GM19238 (cell line): ENCODE results near the gene TGFBRAP1.

ENCODE experiments used
- DNase-seq: peaks from one replicate; pipeline ENCODE4 v3.0.0; 2011; ENCODE audit warnings: low spot score; ENCODE audit not compliant: insufficient read length

Gene TGFBRAP1, protein sequence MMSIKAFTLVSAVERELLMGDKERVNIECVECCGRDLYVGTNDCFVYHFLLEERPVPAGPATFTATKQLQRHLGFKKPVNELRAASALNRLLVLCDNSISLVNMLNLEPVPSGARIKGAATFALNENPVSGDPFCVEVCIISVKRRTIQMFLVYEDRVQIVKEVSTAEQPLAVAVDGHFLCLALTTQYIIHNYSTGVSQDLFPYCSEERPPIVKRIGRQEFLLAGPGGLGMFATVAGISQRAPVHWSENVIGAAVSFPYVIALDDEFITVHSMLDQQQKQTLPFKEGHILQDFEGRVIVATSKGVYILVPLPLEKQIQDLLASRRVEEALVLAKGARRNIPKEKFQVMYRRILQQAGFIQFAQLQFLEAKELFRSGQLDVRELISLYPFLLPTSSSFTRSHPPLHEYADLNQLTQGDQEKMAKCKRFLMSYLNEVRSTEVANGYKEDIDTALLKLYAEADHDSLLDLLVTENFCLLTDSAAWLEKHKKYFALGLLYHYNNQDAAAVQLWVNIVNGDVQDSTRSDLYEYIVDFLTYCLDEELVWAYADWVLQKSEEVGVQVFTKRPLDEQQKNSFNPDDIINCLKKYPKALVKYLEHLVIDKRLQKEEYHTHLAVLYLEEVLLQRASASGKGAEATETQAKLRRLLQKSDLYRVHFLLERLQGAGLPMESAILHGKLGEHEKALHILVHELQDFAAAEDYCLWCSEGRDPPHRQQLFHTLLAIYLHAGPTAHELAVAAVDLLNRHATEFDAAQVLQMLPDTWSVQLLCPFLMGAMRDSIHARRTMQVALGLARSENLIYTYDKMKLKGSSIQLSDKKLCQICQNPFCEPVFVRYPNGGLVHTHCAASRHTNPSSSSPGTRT

DNA sequence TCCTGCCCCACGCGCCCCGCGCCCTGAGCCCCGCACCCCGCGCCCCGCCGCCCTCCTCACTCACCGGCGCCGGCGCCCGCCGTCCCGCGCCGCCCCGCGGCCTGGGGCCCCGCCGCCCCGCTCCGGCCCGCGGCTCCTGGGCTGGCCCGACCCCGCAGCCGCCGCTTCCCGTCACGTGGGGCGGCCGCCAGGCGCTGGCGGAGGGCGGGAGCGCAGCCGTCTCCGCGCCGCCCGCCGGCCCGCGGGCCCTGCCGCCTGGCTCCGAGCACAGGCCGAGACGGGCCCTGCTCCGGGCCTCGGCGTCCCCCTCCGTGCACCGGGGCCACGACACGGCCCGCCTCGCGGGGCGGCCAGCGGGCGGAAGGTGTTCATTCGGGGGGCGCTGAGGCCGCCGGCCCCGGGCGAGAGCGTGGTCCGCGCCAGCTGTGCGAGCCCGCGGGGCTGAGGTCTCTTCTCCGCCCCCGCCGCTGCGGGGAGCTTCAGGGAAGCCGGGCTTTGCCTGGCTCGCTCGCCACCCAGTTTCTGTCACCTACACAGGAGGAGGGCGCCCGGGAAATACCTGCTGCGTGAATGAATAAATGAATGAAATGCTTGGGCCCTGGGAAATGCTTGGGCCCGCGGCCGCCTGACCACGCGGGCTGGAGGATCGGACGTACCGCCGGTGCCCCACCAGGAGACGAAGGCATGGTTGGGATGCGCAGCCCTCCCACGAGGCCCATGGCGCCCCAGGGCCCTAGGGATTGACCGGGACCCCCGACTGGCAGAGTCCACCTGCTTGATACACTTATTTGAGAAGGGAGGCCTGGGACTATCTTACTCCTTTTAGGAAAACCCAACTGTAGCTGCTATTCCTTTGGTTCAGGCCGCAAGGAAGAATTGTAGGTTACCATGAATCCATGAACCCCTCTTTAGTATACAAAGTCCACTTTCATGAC lies at the start of gene TGFBRAP1:
TSS of gene TGFBRAP1 (minus strand) at position 175 of the 935 bp plus-strand sequence. CDS start 21,434 bp downstream, outside the sequence.
- DNase-seq: peak; percentile 71

DNA sequence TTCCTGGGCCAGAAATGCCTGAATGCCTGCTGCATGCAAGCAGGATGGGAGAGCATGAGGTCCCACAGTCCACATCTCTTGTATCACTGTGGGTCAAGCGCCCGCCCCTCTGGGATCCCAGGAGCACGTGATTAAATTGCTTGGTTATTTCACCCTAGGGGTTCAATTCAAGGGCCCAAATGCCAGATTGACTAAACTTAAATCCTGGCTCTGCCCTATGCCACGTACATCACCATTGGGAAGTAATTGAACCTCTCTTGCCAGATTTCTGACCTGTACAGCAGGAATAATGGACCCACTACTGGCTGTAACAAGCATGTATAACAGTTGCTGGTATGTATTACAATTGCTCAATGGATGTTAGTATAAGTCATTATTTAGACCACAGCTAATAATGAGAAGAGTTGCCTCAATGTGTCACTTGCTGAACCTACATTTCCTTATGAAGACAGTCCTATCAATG lies 49.4 kb upstream of the TGFBRAP1 start:
- DNase-seq: no peak

DNA sequence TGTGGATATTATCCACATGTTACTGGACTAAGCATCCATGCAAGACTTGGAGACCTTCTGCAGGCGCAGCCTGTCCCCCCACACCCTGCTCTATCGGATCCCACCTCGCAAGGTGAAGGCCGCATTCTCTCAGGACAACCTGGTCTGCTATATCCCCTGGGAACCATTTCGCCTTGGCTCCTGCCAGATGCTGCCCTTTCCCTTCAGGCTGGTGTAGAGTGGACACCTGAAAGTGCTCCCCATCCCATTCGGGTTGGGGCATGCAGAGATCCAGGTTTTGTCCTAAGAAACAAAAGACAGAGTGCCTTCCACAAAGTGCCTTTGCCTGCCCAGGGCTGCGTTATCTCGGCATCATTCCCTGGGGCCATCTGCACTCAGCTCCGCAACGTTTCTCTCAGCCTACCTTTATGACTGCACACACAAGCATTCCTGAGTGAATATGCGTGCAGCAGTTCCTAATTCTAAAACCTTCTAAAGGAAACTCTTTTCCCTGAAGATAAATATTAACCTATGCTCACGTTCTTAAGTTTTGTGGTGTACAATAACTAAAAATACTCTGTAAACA lies 48.8 kb upstream of the TGFBRAP1 start:
- DNase-seq: no peak

DNA sequence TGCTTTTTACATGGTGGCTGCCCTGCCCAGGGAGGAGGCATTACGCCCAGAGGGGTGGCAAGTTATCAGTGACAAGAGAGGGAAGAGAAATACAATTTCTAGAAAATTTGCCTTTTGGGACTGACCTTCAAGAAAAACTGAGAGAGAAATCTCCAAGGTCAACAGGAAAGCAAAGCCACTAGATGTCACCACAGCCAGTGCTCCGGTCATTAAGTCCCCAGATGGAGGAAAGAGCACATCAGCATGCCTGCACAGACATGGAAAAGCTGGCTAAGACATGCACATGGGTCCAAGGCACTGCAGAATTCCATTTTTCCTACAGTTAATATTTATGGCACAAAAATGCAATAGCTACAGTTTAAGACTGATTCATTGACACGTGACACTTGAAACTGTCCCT lies 48.3 kb upstream of the TGFBRAP1 start:
- no peak for DNase-seq

DNA sequence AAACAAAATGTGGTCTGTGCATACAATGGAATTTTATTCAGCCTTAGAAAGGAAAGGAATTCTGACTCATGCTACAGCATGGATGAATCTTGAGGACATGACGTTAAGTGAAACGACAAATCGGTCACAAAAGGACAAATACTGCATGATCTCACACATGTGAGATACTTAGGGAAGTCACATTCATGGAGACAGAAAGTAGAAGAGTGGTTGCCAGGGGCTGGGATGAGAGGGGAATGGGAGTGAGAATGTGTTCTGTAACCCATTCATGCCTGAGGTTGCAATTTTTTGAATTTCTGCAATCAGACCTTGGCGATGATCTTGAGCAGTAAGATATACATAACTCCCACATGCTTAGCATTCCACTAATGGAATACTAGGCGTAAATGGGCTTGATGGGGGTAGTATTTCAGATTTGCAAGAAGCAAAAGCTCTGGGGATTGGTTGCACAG lies 47.3 kb upstream of the TGFBRAP1 start:
- DNase-seq: no peak

DNA sequence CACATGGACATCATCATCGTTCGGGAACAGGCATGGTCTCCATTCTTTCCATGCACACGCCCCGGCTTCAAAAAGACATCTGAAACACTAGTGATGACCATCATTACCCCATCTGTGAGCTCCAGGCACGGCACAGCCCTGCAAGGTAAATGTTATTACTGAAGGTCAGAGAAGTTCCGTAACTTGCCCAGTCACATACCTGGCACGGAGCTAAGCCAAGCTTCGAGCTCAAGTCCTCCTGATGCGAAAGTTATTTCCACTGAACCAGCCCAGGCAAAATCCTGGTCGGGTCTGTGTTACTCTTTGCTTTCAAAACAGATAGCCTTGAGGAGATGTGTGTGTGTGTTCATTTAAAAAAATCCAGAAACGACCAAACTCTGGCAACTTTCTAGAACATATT lies 46.5 kb upstream of the TGFBRAP1 start:
- no peak for DNase-seq

DNA sequence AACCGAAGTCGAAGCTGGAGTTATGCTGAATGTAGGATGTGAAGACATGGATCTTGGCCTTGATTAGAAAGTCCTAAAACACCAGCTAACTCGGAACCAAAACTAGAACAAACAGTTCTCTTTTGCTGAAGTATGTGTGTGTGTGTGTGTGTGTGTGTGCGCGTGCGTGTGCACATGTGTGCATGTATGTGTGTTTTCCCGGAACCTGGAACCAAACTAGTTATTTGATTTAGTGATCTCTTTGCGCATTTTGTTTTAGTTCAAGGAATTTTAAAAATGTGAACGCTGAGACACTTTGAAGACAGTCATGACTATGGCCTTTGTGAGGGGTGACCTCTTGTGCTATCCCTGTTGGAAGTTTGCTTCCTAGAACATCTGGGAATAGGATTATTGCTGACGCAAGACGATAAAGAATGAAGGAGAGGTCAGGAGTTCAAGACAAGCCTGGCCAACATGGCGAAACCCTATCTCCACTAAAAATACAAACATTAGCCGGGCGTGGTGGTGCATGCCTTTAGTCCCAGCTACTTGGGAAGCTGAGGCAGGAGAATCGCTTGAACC lies 45.5 kb upstream of the TGFBRAP1 start:
- DNase-seq: no peak

DNA sequence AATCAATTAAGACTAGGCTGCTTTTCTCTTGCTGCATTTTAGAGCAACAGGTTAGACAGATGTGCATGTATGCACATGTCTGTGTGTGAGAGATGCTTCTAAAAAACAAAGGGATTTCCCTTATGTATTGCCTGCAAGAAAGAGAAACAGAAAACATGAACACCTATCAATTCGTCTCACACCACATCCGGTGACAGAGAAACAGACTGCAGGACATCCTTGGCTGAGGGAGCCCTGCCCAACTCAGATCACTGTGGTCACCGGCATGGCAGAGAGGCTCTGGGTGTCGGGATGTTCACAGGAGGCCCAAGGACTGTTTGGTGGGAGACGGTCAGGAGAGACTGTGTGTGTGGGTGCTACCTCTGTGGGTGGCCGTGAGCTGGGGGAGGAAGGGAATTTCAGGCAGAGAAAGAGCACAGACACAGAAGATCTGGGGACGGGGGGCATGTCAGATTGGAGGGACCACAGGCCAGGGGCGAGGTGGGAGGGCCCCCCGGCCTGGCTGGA lies 44.4 kb upstream of the TGFBRAP1 start:
- DNase-seq: peak; percentile 32

DNA sequence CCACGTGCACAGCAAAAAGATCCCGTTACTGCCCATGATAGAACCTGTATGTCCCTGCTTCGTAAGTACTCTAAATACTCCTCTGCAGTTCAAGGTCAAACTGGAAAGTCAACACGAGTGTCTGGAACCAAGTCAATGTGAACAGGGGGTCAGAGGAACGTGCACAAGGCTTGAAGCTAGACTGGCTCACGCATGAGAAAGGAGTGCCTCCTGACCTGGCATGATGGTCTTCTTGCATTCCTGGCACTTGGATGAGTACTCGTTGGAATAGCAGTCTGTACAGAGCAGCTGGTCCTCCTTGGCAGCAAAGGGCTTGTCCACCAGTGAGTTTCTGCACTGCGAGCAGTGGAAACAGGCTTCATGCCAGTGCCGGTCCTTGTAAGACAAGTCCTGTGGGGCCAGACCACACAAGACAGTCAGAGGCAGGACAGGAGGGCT lies 43.8 kb upstream of the TGFBRAP1 start:
- DNase-seq: no peak

DNA sequence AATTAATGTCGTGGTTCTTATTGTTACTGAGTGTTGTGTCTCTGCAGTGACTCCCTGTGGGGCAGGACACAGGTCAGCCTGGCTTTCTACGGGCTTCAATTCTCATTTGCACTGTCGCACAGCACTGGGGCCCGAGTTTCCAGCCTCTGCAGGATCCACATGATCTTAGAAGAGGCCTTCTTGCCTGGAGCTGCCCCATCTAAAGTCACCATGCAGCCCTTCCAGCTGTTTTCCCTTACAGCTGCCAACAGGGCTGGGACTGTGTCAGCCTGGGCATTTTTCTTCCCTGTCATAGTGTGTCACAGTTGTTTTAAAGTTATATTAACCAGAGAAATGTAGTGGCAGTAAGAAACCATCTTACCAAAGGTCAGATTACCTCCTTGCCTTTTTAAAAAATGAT lies 42.3 kb upstream of the TGFBRAP1 start:
- DNase-seq: no peak

DNA sequence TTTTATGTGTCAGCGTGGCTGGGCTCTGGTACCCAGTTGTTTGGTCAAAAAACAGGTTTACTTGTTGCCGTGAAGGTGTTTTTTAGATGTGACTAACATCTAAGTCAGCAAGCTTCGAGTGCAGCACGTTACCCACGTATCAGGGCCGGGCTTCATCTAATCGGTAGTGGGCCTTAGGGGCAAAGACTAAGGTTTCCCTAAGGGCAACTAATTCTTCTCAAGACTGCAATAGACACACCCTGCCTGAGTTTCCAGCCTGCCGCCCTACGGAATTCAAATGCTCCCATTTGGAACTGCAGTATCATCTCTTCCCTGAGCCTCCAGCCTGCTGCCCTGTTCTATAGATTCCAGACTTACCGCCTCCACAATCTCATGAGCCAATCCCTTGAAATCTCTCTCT lies 41.6 kb upstream of the TGFBRAP1 start:
- DNase-seq: no peak

DNA sequence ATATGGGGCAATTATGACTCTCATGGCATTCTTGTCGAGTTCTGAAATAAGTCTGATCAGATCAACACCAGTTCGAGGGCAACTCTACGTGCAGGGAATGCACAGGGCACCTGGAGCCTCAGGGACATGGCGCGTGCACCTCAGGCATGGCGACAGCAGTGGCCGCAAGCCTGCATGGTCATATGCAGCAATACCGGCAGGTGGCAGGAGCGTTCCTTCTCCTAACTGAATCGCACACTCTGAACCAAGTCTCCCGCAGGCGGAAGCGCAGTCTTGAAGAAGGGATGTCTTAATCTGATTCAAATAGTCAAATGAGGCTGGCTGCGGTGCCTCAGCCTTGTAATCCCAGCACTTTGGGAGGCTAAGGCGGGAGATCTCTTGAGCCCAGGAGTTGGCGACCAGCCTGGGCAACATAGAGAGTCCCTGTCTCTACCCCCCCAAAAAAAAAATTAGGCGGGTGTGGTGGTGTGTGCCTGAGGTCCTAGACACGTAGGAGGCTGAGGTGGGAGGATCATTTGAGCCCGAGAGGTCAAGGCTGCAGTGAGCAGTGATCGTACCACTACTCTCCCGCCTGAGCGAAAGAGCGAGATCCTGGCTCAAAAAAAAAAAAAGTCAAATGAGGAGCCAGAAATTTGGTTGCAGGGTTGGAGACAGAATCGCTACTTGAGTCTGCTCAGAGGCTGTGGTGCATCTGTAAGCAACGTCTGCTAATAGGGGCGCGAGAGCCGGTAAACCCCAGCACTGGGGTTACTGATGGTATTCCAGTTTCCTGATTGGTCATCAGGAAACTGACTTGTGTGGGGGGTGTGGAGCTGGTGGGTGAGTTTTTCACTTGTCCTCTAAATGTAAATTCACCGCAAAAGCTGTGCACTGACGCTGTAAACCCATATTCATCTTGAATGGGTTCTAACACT lies 40.5 kb upstream of the TGFBRAP1 start:
- peak; percentile 48 for DNase-seq

DNA sequence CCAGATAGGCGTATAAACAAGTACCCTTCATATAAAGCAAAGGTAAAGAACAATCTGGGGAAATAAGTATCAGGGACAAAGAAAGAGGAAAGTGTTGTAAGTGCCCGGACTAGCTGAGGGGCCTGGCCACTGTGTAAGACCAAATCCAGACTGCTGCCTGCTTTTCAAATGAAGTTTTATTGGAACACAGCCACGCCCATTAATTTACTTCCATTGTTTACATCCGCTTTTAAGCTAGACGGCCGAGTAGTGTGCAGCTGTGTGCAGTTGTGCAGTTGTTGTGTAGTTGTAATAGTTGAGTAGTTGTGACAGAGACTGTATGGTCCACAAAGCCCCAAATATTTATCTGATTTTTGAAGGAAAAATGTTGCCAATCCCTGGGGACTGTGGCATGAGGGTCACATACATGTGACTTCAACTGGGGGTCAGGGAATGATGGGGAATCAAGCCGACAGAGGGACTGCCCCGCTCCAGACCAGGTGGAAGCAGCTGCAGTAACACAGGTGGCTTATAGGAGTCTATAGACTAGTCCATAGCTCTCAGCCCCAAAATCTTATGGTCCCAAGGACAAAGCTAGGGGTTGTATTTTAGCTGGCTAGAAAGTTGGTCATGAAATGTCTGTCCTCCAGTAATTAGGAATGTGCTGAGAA lies 39.3 kb upstream of the TGFBRAP1 start:
- DNase-seq: no peak

DNA sequence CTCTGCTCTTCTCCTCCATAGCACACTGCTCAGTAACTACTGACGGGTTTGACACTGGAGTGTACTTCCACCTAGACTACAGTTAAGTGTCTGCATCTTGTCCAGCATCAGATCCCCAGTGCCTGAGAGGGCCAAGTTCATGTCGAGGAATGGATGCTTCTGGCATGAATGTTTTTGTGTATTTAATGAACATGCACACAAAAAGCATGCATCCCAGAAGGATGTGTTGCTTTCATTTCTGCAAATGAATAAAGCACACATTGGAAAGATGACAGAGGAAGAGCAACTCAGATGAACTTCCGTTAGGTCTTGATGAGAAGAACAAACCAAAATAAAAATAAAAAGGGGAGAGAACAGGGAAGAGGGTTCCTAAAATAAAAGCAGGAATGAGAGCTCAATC lies 35.7 kb upstream of the TGFBRAP1 start:
- DNase-seq: no peak

DNA sequence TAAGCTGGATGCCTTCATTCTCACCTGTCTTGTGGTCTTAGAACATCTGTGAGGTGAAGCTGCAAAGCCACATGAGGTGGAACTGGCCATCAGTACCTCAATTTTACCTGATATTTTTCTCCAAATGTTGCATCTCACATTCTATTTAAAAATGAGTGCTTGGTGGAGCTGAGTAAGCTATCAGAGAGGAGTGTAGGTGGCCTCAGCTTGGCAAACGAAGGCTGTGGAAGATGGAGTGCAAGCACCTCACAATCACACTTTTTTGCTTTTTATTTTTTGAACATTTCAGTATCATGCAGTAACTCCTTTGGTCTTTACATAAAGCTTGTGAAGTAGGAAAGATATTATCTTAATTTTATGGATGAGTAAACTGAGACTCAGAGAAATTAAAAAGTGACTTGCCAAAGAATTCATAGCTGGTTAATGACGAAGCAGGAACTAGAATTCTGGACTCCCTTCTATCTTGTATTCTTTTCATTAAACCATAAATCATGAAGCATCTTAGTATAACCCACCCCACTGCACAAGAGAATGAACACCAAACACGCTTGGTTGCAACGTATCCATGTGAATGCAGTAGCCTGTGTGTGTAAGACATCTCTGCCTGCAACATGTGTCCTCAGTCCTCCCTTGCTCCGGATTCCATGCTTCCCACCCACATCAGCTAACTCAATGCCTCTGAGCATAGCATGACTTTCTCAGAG lies 35.1 kb upstream of the TGFBRAP1 start:
- DNase-seq: no peak

DNA sequence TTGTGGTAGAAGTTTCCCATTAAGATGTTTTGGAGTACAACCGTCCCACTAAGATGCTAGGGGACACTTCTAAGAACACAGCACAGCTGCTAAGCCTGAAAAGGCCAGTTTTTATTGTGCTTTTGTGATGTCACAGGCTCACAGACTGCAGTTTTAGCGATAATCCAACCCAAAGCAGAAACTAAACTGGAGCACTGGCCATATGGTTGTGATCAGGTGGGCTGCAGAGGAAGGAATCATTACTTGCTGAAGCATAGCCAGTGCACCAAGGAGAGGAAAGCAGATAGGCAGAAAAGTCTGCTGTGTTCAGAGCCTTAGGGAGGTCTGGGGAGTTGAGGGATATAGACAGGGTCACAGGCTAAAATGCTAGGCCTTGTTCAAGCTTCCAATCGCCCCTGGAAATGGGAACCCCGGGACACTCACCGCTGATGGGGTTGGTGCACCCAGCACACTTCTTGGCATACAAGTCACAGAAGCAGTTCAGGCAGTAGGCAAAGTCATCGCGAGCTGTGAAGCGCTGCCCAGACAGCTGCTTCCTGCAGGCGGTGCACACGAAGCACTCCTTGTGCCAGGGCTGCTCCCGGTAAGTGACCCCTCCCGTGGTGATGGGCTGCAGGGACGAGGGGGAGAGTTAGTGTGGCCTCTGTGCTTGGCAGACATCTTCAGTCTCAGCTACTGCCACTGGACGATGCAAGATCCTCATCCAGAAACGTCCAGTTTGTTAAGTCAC lies 33.5 kb upstream of the TGFBRAP1 start:
- DNase-seq: no peak

DNA sequence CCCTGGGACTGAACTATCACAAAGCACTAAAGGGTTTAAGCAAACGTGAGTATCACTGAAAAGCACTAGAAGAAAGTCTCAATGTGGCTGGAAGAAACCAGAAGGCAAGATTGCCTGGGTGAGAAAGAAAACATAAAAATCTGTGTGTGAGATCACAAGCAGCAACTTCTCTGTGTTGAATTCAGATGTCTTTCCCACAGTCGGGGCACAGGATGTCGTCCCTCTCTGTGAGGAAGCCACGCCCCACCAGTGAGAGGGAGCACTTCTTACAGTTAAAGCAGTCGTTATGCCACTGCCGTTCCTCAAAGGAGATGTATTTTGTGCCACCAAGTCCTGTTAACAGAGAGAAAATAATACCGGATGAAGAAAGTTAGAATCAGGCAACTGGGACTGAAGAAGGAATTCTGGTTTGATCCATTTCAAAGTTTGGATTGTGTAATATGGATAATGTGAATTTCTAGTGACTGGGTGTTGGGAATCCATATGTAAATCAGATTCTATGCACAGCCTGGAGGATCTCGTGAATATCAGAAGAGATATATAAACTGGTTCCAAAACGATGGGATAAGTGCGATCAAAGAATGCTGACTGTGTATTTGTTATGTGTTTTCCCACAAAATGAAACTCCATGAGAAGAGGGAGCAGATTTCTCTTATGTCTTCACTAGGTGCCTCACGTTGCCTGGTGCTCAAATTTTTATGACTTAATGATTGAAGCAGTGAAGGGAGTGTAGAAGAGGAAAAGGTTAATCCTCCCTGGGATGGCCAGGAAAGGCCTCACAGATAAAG lies 31.8 kb upstream of the TGFBRAP1 start:
- no peak for DNase-seq
